COLO829 (cell line): ENCODE data around the gene SLC43A3.

Experiments
- DNase-seq: peaks from one replicate; pipeline ENCODE4 v3.0.0; 2012; ENCODE audit warnings: low spot score

SLC43A3 gene

GRCh38 chr11:57427727-57428082 lies 784 bp upstream of the SLC43A3 start:
- DNase-seq, result no peak

GRCh38 chr11:57426439-57426928 lies 437 bp downstream of the SLC43A3 start:
- no peak for DNase-seq

- DNase-seq, result no peak
These were observed 1.1 kb downstream of the SLC43A3 start for GRCh38 chr11:57425565-57426438.

- DNase-seq, result peak; percentile 68
These were observed 1.9 kb downstream of the SLC43A3 start for GRCh38 chr11:57424792-57425564.

- DNase-seq, result no peak
These were observed 2.7 kb downstream of the SLC43A3 start for GRCh38 chr11:57424137-57424791.

- DNase-seq, result no peak
These were observed 4.3 kb downstream of the SLC43A3 start for GRCh38 chr11:57422669-57423068.

- no peak for DNase-seq
These were observed 5.1 kb downstream of the SLC43A3 start for GRCh38 chr11:57421805-57422204.

- no peak for DNase-seq
These were observed 5.9 kb downstream of the SLC43A3 start for GRCh38 chr11:57421066-57421465.

GRCh38 chr11:57419146-57419545 lies 7.8 kb downstream of the SLC43A3 start:
- DNase-seq, result no peak

- DNase-seq, result no peak
These were observed 8.8 kb downstream of the SLC43A3 start for GRCh38 chr11:57418131-57418530.

GRCh38 chr11:57417056-57417455 lies 9.9 kb downstream of the SLC43A3 start:
- no peak for DNase-seq

- no peak for DNase-seq
These were observed 10.5 kb downstream of the SLC43A3 start for GRCh38 chr11:57416436-57416835.

- DNase-seq, result no peak
These were observed 12.2 kb downstream of the SLC43A3 start for GRCh38 chr11:57414612-57415212.

- no peak for DNase-seq
These were observed 13.2 kb downstream of the SLC43A3 start for GRCh38 chr11:57413681-57414080.

GRCh38 chr11:57410287-57410686 lies 16.6 kb downstream of the SLC43A3 start:
- DNase-seq, result no peak

- DNase-seq, result no peak
These were observed 17.4 kb downstream of the SLC43A3 start for GRCh38 chr11:57409321-57410100.

GRCh38 chr11:57408771-57409170 lies 18.1 kb downstream of the SLC43A3 start:
- DNase-seq, result no peak

GRCh38 chr11:57407941-57408475 lies 18.9 kb downstream of the SLC43A3 start:
- no peak for DNase-seq

GRCh38 chr11:57407010-57407920 lies 19.7 kb downstream of the SLC43A3 start:
- DNase-seq, result no peak

GRCh38 chr11:57406337-57406904 lies 20.5 kb downstream of the SLC43A3 start:
- DNase-seq, result no peak
